ENCODE measurements around the gene NOXRED1. TPM values are rescaled to one million over a fixed set of nuclear protein-coding genes. Genes with fewer than 3 reads are reported as not detected.

Gene NOXRED1
- total RNA-seq, 1 donor from 2014 or later = 0.12 TPM

DNA sequence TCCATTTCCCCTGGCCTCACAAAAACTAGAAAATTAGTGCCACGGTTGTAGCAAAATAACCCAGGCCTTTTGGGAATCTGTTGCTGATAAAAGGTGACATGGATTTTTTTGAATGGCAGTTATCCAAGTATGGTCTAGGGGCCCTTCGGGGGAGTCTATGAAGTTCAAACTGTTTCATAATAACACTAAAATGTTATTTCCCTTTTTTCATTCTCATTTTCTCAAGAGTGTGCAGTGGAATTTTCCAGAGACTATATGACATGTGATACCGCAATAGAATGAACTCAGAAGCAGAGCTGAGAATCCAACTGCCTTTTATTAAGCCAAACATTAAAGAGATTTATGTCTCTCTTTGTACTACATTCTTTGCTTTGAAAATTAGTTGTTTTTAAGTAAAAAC is 75.6 kb downstream of the NOXRED1 start:
- no peak for DNase-seq (ENCODE audit: extremely low read depth, low read depth, low spot score)

DNA sequence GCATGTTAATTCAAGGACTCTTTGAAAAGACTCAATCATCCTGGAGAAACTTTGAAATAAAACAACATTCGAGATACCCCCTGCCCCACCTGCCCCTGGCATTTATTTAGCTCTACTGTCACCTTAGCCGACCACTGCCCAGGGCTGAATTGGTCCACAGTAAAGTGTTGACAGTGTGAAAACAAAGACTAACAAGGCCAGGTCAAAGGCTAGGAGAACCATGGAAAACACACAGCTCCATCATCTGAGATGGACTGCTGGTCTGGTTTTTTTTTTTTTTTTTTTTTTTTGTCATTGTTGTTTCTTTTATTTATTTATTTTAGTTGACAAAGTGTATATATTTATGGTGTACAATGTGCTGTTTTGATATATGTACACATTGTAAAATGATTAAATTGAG is 76.8 kb downstream of the NOXRED1 start:
- no peak for DNase-seq (ENCODE audit: extremely low read depth, low read depth, low spot score)

DNA sequence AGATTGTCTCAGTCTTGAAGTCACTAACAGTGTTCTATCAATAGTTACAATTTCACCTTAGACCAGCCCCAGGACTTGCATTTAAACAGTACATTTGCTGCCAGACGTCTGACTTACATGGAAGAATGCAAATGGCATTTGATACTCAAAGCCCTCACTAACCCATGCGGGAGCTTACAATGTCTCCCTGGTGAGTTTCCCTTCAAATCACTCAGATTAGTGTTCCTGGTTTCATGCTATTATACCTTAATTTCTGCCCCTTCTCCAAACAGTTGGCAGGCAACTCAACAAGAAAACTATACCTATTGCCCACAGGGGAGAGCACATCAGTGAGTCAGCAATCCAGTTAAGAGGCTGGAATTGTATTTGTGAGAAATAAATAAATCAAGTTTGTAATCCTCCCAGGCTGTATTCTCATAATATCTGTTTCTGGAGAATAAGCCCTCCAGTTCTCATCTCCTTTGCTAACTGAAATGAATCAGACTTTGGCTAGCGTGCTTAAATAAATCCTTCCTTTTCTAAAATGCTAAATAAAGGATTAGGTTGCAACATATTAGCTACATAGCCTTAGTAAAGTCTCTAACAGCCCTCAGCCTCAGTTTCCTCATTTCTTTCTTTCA is 78.8 kb downstream of the NOXRED1 start:
- DNase-seq (ENCODE audit: extremely low read depth, low read depth, low spot score) = no peak

Other genes starting within 250 kb of the NOXRED1 start
- gene TMEM63C, start 241.7 kb downstream of the NOXRED1 start, total RNA-seq = 0.35 and 0.82 TPM in 2 replicates
- gene NGB, start 152.3 kb downstream of the NOXRED1 start, total RNA-seq = not detected in 2 replicates
- gene POMT2, start 102.6 kb downstream of the NOXRED1 start, total RNA-seq = 14.6 and 34.3 TPM in 2 replicates
- 16.0 and 20.2 TPM in 2 replicates for gene GSTZ1, start 102.5 kb downstream of the NOXRED1 start, total RNA-seq
- gene TMED8, start 46.4 kb downstream of the NOXRED1 start, total RNA-seq = 8.9 and 10.7 TPM in 2 replicates
- 1.1 and 3.3 TPM in 2 replicates for gene SAMD15, start 46.1 kb downstream of the NOXRED1 start, total RNA-seq
- 29.1 and 29.6 TPM in 2 replicates for gene VIPAS39, start 34.1 kb upstream of the NOXRED1 start, total RNA-seq
- 113 and 121 TPM in 2 replicates for gene AHSA1, start 34.6 kb upstream of the NOXRED1 start, total RNA-seq
- gene ISM2, start 75.3 kb upstream of the NOXRED1 start, total RNA-seq = 0.41 TPM in 1 of 2 replicates, not detected in the other
- 42.6 and 60.3 TPM in 2 replicates for gene SPTLC2, start 193.1 kb upstream of the NOXRED1 start, total RNA-seq

All from glomerular endothelial cell (primary cell).